ENCODE results near the gene KIF6.

DNA sequence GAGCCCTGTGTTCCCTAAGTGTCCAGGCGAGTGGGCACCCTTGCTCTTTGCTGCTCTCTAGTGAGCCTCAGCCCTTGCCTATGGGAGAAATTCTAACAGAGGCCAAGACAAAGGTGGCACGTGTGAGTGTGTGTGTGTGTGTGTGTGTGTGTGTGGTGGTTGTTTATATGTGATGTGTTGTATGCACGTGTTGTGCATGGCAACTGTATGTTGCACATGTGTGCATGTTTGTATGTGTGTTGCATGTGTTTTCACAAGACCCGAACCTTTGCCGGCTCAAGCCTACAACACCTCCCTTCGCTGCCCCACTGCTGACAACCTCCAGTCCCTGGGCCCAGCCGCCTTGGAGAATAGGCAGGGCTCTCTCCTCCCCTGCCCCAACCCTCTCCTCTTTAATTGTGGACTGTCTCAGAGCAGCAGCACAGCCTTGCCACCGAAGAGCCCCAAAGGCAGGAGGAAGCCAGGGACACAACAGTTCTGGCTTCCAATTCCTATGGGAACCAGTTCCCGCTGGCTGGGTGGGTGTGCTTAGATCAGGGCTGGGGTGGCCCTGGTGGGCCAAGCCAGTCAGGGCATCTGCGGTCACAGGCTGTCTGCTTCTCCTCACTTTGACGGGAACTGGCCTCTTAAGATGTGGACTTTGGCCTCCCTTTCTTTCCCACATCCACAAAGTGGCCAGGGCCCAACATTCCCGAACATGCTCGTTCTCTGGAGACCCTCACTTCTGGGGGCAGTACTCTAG, 405.4 kb downstream of the KIF6 start:
- TF ChIP-seq, protein P1, sequence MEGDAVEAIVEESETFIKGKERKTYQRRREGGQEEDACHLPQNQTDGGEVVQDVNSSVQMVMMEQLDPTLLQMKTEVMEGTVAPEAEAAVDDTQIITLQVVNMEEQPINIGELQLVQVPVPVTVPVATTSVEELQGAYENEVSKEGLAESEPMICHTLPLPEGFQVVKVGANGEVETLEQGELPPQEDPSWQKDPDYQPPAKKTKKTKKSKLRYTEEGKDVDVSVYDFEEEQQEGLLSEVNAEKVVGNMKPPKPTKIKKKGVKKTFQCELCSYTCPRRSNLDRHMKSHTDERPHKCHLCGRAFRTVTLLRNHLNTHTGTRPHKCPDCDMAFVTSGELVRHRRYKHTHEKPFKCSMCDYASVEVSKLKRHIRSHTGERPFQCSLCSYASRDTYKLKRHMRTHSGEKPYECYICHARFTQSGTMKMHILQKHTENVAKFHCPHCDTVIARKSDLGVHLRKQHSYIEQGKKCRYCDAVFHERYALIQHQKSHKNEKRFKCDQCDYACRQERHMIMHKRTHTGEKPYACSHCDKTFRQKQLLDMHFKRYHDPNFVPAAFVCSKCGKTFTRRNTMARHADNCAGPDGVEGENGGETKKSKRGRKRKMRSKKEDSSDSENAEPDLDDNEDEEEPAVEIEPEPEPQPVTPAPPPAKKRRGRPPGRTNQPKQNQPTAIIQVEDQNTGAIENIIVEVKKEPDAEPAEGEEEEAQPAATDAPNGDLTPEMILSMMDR (IDR thresholded peaks at IDR 0.05): no peak
- TF ChIP-seq POLR2A (IDR thresholded peaks at IDR 0.05): no peak
